ENCODE data around the gene RPS6KC1.
"Not testable (repeated sequence)": the region's sequence is repeated elsewhere in the genome, so short reads cannot be mapped to it uniquely, and the experiment has no call there.

GRCh38 chr1:213318458-213318857 is 267.4 kb downstream of the RPS6KC1 start:
- TF ChIP-seq CTCF, POLR2A (IDR thresholded peaks at IDR 0.05): not testable (repeated sequence)
